Left ventricle myocardium inferior (tissue), 1 donor: Measurements from ENCODE around the gene HNF4A. TPM values are rescaled to one million over a fixed set of nuclear protein-coding genes. Genes with fewer than 3 reads are reported as not detected.

Experiments used
- DNase-seq: peaks from one replicate; pipeline ENCODE4 v3.0.0-alpha.2; 2020
- H3K27ac ChIP-seq: fragments of 200-600 bp; replicated peaks from 2 replicates; pipeline ENCODE4 v1.8.0; 2021
- H3K27me3 ChIP-seq: fragments of 200-600 bp; 2 replicates; pipeline ENCODE4 v1.8.0; 2021; ENCODE audit warnings: low read depth
- H3K36me3 ChIP-seq: fragments of 200-600 bp; 2 replicates; pipeline ENCODE4 v1.8.0; 2021
- H3K4me1 ChIP-seq: fragments of 200-600 bp; 2 replicates; pipeline ENCODE4 v1.8.0; 2021
- H3K4me3 ChIP-seq: fragments of 200-600 bp; 2 replicates; pipeline ENCODE4 v1.8.0; 2021; ENCODE audit warnings: mild to moderate bottlenecking, moderate library complexity
- H3K9me3 ChIP-seq: fragments of 200-600 bp; replicated peaks from 2 replicates; pipeline ENCODE4 v1.8.0; 2021
- CTCF ChIP-seq: fragments of 200-600 bp; IDR thresholded peaks from 2 replicates; pipeline ENCODE4 v1.8.0; 2021; ENCODE audit warnings: antibody characterized with exemption, mild to moderate bottlenecking, borderline replicate concordance
- intact Hi-C: fragments of 100-400 bp; cut with micrococcal nuclease; formaldehyde crosslinking; loops from one replicate; pipeline ENCODE4 v1.11.0; 2022
- total RNA-seq: library from RNA; stranded (reverse); fragmentation: NEBNext Ultra II Directional; extraction: Animal tissue kit (Norgen Biotek cat#: 25700); gene quantifications from one replicate; pipeline ENCODE4 v1.2.1, GENCODE V29; 2021
- donor health status: DM: no; HTN: yes; CAD: no; lungs with severe emphysema.

Gene HNF4A
- total RNA-seq, 1 donor from 2014 or later, result not detected

GRCh38 chr20:44432618-44433577 lies 77.4 kb downstream of the HNF4A start:
- intact Hi-C loops, result no loop called here

GRCh38 chr20:44433751-44434538 lies 78.4 kb downstream of the HNF4A start:
- no peak for DNase-seq
- TF ChIP-seq CTCF, result no peak
- Histone ChIP-seq H3K9me3 (no peaks in the 10 kb centered on the region), H3K36me3 (no peaks in the 10 kb centered on the region), H3K27me3 (peaks cover 43% of the 10 kb centered on the region), H3K4me3 (no peak overlapping the region), H3K4me1 (no peaks in the 10 kb centered on the region), H3K27ac (no peak overlapping the region)
- intact Hi-C loops, result no loop called here

More at GRCh38 chr20:44432618-44433577, 77.4 kb downstream of the HNF4A start:
- Histone ChIP-seq H3K9me3 (no peaks in the 10 kb centered on the region), H3K4me3 (no peak overlapping the region), H3K4me1 (no peaks in the 10 kb centered on the region), H3K36me3 (no peaks in the 10 kb centered on the region), H3K27me3 (peaks cover 50% of the 10 kb centered on the region), H3K27ac (no peak overlapping the region)
- no peak for TF ChIP-seq CTCF
- no peak for DNase-seq

- no peaks in the 10 kb centered on the region for H3K9me3 ChIP-seq
- no peak overlapping the region for H3K27ac ChIP-seq
- intact Hi-C loops, result no loop called here
- H3K27me3 ChIP-seq, result peaks cover 28% of the 10 kb centered on the region
- TF ChIP-seq CTCF, result no peak
- no peaks in the 10 kb centered on the region for H3K36me3 ChIP-seq
- no peaks in the 10 kb centered on the region for H3K4me1 ChIP-seq
- no peak overlapping the region for H3K4me3 ChIP-seq
- no peak for DNase-seq
These were observed 80.3 kb downstream of the HNF4A start for GRCh38 chr20:44435630-44436335.

- no peak for TF ChIP-seq CTCF
- Histone ChIP-seq H3K4me3 (no peak overlapping the region), H3K9me3 (no peaks in the 10 kb centered on the region), H3K36me3 (no peaks in the 10 kb centered on the region), H3K27ac (no peak overlapping the region), H3K4me1 (no peaks in the 10 kb centered on the region), H3K27me3 (peaks cover 22% of the 10 kb centered on the region)
- DNase-seq, result no peak
- intact Hi-C loops, result no loop called here
These were observed 80.9 kb downstream of the HNF4A start for GRCh38 chr20:44436393-44436792.

- H3K27me3 ChIP-seq, result peaks cover 19% of the 10 kb centered on the region
- H3K4me3 ChIP-seq, result no peak overlapping the region
- no peak overlapping the region for H3K27ac ChIP-seq
- H3K4me1 ChIP-seq, result no peaks in the 10 kb centered on the region
- DNase-seq, result no peak
- TF ChIP-seq CTCF, result no peak
- intact Hi-C loops, result no loop called here
- no peaks in the 10 kb centered on the region for H3K9me3 ChIP-seq
- no peaks in the 10 kb centered on the region for H3K36me3 ChIP-seq
These were observed 82.0 kb downstream of the HNF4A start for GRCh38 chr20:44437497-44437896.
